ENCODE results near the gene IQCC. TPM values are rescaled to one million over a fixed set of nuclear protein-coding genes. Genes with fewer than 3 reads are reported as not detected.

Gene IQCC
- total RNA-seq, 1 experiment from 2014 or later = 4.9 TPM

- BruUV-seq (replicated peaks) = no TSS peak
- intact Hi-C loops (cut with micrococcal nuclease; ENCODE audit: unreplicated experiment) = no loop called here
- peak overlapping the region; percentile 84 for H3K4me2 ChIP-seq
- no peak for DNase-seq
- no peaks in the 10 kb centered on the region for H3K9me3 ChIP-seq (ENCODE audit: insufficient read depth, low read depth)
- H3K4me1 ChIP-seq (replicated peaks; ENCODE audit: insufficient read depth) = peaks cover 29% of the 10 kb centered on the region
- no peaks in the 10 kb centered on the region for H3K27me3 ChIP-seq (ENCODE audit: insufficient read depth, low read depth)
- peaks cover 52% of the 10 kb centered on the region for H3K79me2 ChIP-seq (ENCODE audit: low read depth)
- H3K4me3 ChIP-seq = peak overlapping the region; percentile 93
- no peak for TF ChIP-seq EZH2 (IDR thresholded peaks at IDR 0.05; ENCODE audit: low read depth)
- no peak overlapping the region for H3K27ac ChIP-seq
- ChIA-PET CTCF (no interaction called here), POLR2A (ENCODE audit: unreplicated experiment) (interaction anchor here (0.6 to 1.0 kb wide), 2 partner anchors 108 to 116 kb away, joined by 3 to 8 read pairs; partner anchors contain the start of gene TMEM39B)
- H3K9me2 ChIP-seq (ENCODE audit: insufficient read depth) = no peaks in the 10 kb centered on the region
- peaks cover 43% of the 10 kb centered on the region for H3F3A ChIP-seq (ENCODE audit: insufficient read depth, low read depth)
- peaks cover 42% of the 10 kb centered on the region for H3K36me3 ChIP-seq (ENCODE audit: low read depth)
- H4K20me1 ChIP-seq (ENCODE audit: insufficient read depth) = peaks cover 16% of the 10 kb centered on the region; the same call in 1 of the 2 replicates
- no peak overlapping the region for H2AFZ ChIP-seq
Measured at GRCh38 chr1:32181065-32181464, 24.4 kb upstream of the IQCC start.

- TF ChIP-seq EZH2 (IDR thresholded peaks at IDR 0.05; ENCODE audit: low read depth) = no peak
- no peak for TF ChIP-seq CTCF (conservative IDR thresholded peaks at IDR 0.05)
- peaks cover 21% of the 10 kb centered on the region; the same call in 1 of the 2 replicates for H4K20me1 ChIP-seq (ENCODE audit: insufficient read depth)
- ChIA-PET POLR2A (ENCODE audit: unreplicated experiment) (no interaction called here), CTCF (no interaction called here)
- no peaks in the 10 kb centered on the region for H3K9me2 ChIP-seq (ENCODE audit: insufficient read depth)
- peaks cover 43% of the 10 kb centered on the region for H3K36me3 ChIP-seq (ENCODE audit: low read depth)
- no TSS peak for BruUV-seq (replicated peaks)
- no peak overlapping the region for H3K27ac ChIP-seq
- no peak for DNase-seq
- no peak overlapping the region for H2AFZ ChIP-seq
- intact Hi-C loops (cut with micrococcal nuclease; ENCODE audit: unreplicated experiment) = no loop called here
- no peaks in the 10 kb centered on the region for H3K9me3 ChIP-seq (ENCODE audit: insufficient read depth, low read depth)
- H3K4me2 ChIP-seq = peak overlapping the region; percentile 84
- H3K27me3 ChIP-seq (ENCODE audit: insufficient read depth, low read depth) = no peaks in the 10 kb centered on the region
- peaks cover 41% of the 10 kb centered on the region for H3F3A ChIP-seq (ENCODE audit: insufficient read depth, low read depth)
- no peak overlapping the region for H3K4me3 ChIP-seq
- H3K4me1 ChIP-seq (replicated peaks; ENCODE audit: insufficient read depth) = peaks cover 29% of the 10 kb centered on the region
- peaks cover 57% of the 10 kb centered on the region for H3K79me2 ChIP-seq (ENCODE audit: low read depth)
Measured at GRCh38 chr1:32181563-32181962, 23.9 kb upstream of the IQCC start.

GRCh38 chr1:32182060-32182459 lies 23.4 kb upstream of the IQCC start:
- H3K27me3 ChIP-seq (ENCODE audit: insufficient read depth, low read depth) = no peaks in the 10 kb centered on the region
- peaks cover 26% of the 10 kb centered on the region; the same call in 1 of the 2 replicates for H4K20me1 ChIP-seq (ENCODE audit: insufficient read depth)
- ChIA-PET POLR2A (ENCODE audit: unreplicated experiment) (no interaction called here), CTCF (no interaction called here)
- H3F3A ChIP-seq (ENCODE audit: insufficient read depth, low read depth) = peaks cover 39% of the 10 kb centered on the region
- peaks cover 29% of the 10 kb centered on the region for H3K4me1 ChIP-seq (replicated peaks; ENCODE audit: insufficient read depth)
- no peak overlapping the region for H3K27ac ChIP-seq
- H3K4me3 ChIP-seq = no peak overlapping the region
- no peak overlapping the region for H2AFZ ChIP-seq
- TF ChIP-seq CTCF (conservative IDR thresholded peaks at IDR 0.05) (no peak), EZH2 (IDR thresholded peaks at IDR 0.05; ENCODE audit: low read depth) (no peak)
- H3K36me3 ChIP-seq (ENCODE audit: low read depth) = peaks cover 48% of the 10 kb centered on the region
- intact Hi-C loops (cut with micrococcal nuclease; ENCODE audit: unreplicated experiment) = no loop called here
- no peaks in the 10 kb centered on the region for H3K9me3 ChIP-seq (ENCODE audit: insufficient read depth, low read depth)
- no peaks in the 10 kb centered on the region for H3K9me2 ChIP-seq (ENCODE audit: insufficient read depth)
- H3K4me2 ChIP-seq = peak overlapping the region; percentile 84; the same call in 1 of the 2 replicates
- H3K79me2 ChIP-seq (ENCODE audit: low read depth) = peaks cover 62% of the 10 kb centered on the region
- DNase-seq = no peak
- BruUV-seq (replicated peaks) = no TSS peak

GRCh38 chr1:32184650-32185049 lies 20.8 kb upstream of the IQCC start:
- H3K27me3 ChIP-seq (ENCODE audit: insufficient read depth, low read depth) = no peaks in the 10 kb centered on the region
- H3F3A ChIP-seq (ENCODE audit: insufficient read depth, low read depth) = peaks cover 17% of the 10 kb centered on the region; the same call in 1 of the 2 replicates
- BruUV-seq (replicated peaks) = no TSS peak
- peaks cover 67% of the 10 kb centered on the region for H3K79me2 ChIP-seq (ENCODE audit: low read depth)
- no peak overlapping the region for H2AFZ ChIP-seq
- H3K9me2 ChIP-seq (ENCODE audit: insufficient read depth) = no peaks in the 10 kb centered on the region
- ChIA-PET CTCF (no interaction called here), POLR2A (ENCODE audit: unreplicated experiment) (no interaction called here)
- DNase-seq = no peak
- no peak overlapping the region for H3K4me2 ChIP-seq
- H3K27ac ChIP-seq = no peak overlapping the region
- H3K36me3 ChIP-seq (ENCODE audit: low read depth) = peaks cover 72% of the 10 kb centered on the region
- peaks cover 12% of the 10 kb centered on the region for H3K4me1 ChIP-seq (replicated peaks; ENCODE audit: insufficient read depth)
- peaks cover 28% of the 10 kb centered on the region; the same call in 1 of the 2 replicates for H4K20me1 ChIP-seq (ENCODE audit: insufficient read depth)
- TF ChIP-seq CTCF (conservative IDR thresholded peaks at IDR 0.05) (no peak), EZH2 (IDR thresholded peaks at IDR 0.05; ENCODE audit: low read depth) (no peak)
- no peak overlapping the region for H3K4me3 ChIP-seq
- H3K9me3 ChIP-seq (ENCODE audit: insufficient read depth, low read depth) = no peaks in the 10 kb centered on the region
- intact Hi-C loops (cut with micrococcal nuclease; ENCODE audit: unreplicated experiment) = no loop called here

Measured in PC-9 (cell line).